ENCODE measurements around the gene ING5.

DNA sequence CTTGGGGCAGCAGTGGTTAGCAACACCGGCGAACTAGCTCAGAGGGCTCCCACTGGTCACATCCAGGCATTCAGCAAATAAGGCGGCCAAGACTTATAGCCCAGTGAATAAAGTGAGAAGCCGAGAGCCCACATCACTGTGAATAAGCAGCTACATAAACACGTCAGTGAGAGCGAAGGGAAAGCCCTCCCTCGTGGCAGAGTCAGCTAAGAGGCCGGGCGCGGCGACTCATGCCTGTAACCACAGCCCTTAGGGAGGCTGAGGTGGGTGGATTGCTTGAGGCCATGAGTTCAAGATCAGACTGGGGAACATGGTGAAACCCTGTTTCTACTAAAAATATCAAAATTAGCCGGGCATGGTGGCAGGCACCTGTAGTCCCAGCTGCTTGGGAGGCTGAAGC, 37.8 kb downstream of the ING5 start:
- TF ChIP-seq TAF1 (IDR thresholded peaks at IDR 0.05; ENCODE audit: borderline replicate concordance, low read depth, low read length) (no peak), POLR2AphosphoS5 (IDR thresholded peaks at IDR 0.05; ENCODE audit: low read depth, low read length) (no peak)
